Measurements from ENCODE around the gene SLCO2A1.

The SLCO2A1 gene

GRCh38 chr3:134035836-134036235, 6.1 kb upstream of the SLCO2A1 start:
- ATAC-seq, result no peak
- TF ChIP-seq PATZ1 (CRISPR knock-in tag; IDR thresholded peaks at IDR 0.05; ENCODE audit: borderline replicate concordance), result no peak
- TF ChIP-seq OSR1 (CRISPR knock-in tag; IDR thresholded peaks at IDR 0.05), result no peak
- no peak for TF ChIP-seq CREB5 (CRISPR knock-in tag; IDR thresholded peaks at IDR 0.05; ENCODE audit: low read depth)
- TF ChIP-seq ZNF70 (CRISPR knock-in tag; IDR thresholded peaks at IDR 0.05), result no peak
- TF ChIP-seq GLIS3 (CRISPR knock-in tag; IDR thresholded peaks at IDR 0.05), result no peak
- no peak for TF ChIP-seq ZFP30 (CRISPR knock-in tag; IDR thresholded peaks at IDR 0.05)
- TF ChIP-seq TSHZ2 (CRISPR knock-in tag; IDR thresholded peaks at IDR 0.05), result no peak
- no peak for TF ChIP-seq ARNTL (CRISPR knock-in tag; IDR thresholded peaks at IDR 0.05; ENCODE audit: borderline replicate concordance, low read depth)
- TF ChIP-seq SNAI2 (CRISPR knock-in tag; IDR thresholded peaks at IDR 0.05), result no peak
- no peak for TF ChIP-seq ZC3H10 (CRISPR knock-in tag; IDR thresholded peaks at IDR 0.05)
- no peak for TF ChIP-seq RARB (CRISPR knock-in tag; IDR thresholded peaks at IDR 0.05)
- TF ChIP-seq ESRRG (CRISPR knock-in tag; IDR thresholded peaks at IDR 0.05), result no peak
- no peak for TF ChIP-seq BACH2 (CRISPR knock-in tag; IDR thresholded peaks at IDR 0.05; ENCODE audit: borderline replicate concordance)
- TF ChIP-seq POU6F1 (CRISPR knock-in tag; IDR thresholded peaks at IDR 0.05; ENCODE audit: borderline replicate concordance, low read depth), result no peak
- no peak for TF ChIP-seq ZNF8 (CRISPR knock-in tag; IDR thresholded peaks at IDR 0.05)

GRCh38 chr3:134034005-134034785, 4.5 kb upstream of the SLCO2A1 start:
- no peak for ATAC-seq
- no peak for TF ChIP-seq ZNF70 (CRISPR knock-in tag; IDR thresholded peaks at IDR 0.05)
- no peak for TF ChIP-seq ZC3H10 (CRISPR knock-in tag; IDR thresholded peaks at IDR 0.05)
- TF ChIP-seq PATZ1 (CRISPR knock-in tag; IDR thresholded peaks at IDR 0.05; ENCODE audit: borderline replicate concordance), result no peak
- TF ChIP-seq ISL1 (CRISPR knock-in tag; IDR thresholded peaks at IDR 0.05), result no peak
- no peak for TF ChIP-seq RARB (CRISPR knock-in tag; IDR thresholded peaks at IDR 0.05)
- no peak for TF ChIP-seq ESRRG (CRISPR knock-in tag; IDR thresholded peaks at IDR 0.05)
- no peak for TF ChIP-seq PPARA (CRISPR knock-in tag; IDR thresholded peaks at IDR 0.05; ENCODE audit: borderline replicate concordance)
- no peak for TF ChIP-seq OSR1 (CRISPR knock-in tag; IDR thresholded peaks at IDR 0.05)
- no peak for TF ChIP-seq GLIS3 (CRISPR knock-in tag; IDR thresholded peaks at IDR 0.05)
- TF ChIP-seq ZFP30 (CRISPR knock-in tag; IDR thresholded peaks at IDR 0.05), result no peak
- no peak for TF ChIP-seq CSDC2 (CRISPR knock-in tag; IDR thresholded peaks at IDR 0.05)
- TF ChIP-seq ZNF565 (CRISPR knock-in tag; conservative IDR thresholded peaks at IDR 0.05; ENCODE audit: low read depth), result no peak
- TF ChIP-seq CREB5 (CRISPR knock-in tag; IDR thresholded peaks at IDR 0.05; ENCODE audit: low read depth), result no peak
- TF ChIP-seq POU6F1 (CRISPR knock-in tag; IDR thresholded peaks at IDR 0.05; ENCODE audit: borderline replicate concordance, low read depth), result no peak
